GM21390 (cell line): ENCODE data around the gene TMEM150C.
"Not testable (repeated sequence)": the region's sequence is repeated elsewhere in the genome, so short reads cannot be mapped to it uniquely, and the experiment has no call there.

Experiments
- ATAC-seq: cut with Tn5 transposase; IDR thresholded peaks from one replicate; pipeline ENCODE4 v1.9.1; 2021; ENCODE audit not compliant: unreplicated experiment

TMEM150C gene

GRCh38 chr4:82569727-82570126, 7.9 kb upstream of the TMEM150C start:
- ATAC-seq: no peak

- no peak for ATAC-seq
These were observed 7.3 kb upstream of the TMEM150C start for GRCh38 chr4:82569076-82569475.

GRCh38 chr4:82567444-82567843, 5.7 kb upstream of the TMEM150C start:
- ATAC-seq: no peak

- ATAC-seq: no peak
These were observed 721 bp upstream of the TMEM150C start for GRCh38 chr4:82562564-82562854.

- no peak for ATAC-seq
These were observed 669 bp downstream of the TMEM150C start for GRCh38 chr4:82560853-82561785.

DNA sequence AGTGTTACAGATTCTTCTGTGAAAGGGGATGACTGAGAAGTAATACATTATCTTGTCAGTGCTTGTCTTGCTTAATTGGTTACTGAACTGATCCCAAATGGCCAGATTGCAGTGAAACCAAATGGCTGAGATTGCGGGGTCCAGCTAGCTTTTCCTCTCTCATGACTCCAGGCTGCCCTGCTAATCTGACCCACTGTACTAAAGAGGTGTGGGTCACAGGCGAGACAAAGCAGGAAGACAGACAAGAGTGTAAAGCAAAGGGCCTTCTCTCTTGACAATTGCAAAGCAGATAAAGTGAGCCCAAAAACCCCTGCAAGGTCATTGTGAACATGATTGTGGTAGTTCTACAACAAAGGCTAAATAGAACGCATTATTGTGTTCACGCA, 2.1 kb downstream of the TMEM150C start:
- no peak for ATAC-seq

DNA sequence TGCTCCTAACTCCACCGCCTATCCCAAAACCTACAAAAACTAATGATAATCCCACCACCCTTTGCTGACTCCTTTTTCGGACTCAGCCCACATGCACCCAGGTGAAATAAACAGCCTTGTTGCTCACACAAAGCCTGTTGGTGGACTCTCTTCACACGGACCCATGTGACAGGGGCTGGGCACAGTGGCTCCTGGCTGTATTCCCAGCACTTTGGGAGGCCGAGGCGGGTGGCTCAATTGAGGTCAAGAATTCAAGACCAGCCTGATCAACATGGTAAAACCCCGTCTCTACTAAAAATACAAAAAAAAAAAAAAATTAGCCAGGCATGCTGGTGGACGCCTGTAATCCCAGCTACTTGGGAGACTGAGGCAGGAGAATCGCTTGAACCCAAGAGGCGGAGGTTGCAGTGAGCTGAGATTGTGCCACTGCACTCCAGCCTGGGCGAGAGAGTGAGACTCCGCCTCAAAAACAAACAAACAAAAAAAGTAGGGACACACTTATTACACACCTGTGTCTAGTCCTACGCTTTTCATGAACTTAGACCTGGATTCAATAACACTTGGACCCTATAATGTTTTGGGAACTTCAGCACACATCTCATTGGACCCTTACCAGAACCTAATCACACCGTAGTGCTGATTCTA, 2.6 kb downstream of the TMEM150C start:
- not testable (repeated sequence) for ATAC-seq

GRCh38 chr4:82555276-82555675, 6.5 kb downstream of the TMEM150C start:
- no peak for ATAC-seq

DNA sequence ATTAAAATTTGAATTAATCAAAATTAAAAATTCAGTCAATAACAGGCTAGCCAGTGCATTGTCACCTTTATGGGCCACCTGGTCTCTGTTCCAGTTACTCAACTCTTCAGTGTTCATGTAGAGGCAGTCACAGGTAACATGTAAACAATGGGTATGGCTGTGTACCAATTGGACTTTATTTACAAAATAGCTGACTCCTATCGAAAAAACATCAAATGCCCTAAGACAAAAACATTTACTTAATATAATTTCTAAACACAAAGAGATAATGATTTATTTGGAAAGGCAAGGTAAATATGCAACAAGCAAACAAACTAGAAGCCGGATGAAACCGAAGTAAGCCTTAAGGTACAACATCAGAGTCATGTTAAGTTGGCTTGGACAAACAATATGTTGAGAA, 8.8 kb downstream of the TMEM150C start:
- ATAC-seq: no peak

DNA sequence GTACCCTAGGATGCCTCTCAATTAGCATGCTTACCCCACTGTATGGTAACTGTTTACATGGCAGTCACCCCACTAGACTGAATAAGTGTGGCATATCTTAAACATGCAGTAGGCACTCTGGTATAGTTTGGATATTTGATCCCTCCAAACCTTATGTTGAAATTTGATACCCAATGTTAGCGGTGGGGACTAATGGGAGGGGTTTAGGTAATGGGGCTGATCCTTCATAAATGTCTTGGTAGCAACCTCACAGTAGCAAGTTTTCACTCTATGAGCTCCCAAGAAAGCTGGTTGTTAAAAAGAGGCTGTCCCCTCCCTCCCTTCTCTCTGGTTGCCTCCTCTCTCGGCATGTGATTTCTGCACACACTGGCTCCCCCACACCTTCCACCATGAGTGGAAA, 10.1 kb downstream of the TMEM150C start:
- ATAC-seq: no peak

DNA sequence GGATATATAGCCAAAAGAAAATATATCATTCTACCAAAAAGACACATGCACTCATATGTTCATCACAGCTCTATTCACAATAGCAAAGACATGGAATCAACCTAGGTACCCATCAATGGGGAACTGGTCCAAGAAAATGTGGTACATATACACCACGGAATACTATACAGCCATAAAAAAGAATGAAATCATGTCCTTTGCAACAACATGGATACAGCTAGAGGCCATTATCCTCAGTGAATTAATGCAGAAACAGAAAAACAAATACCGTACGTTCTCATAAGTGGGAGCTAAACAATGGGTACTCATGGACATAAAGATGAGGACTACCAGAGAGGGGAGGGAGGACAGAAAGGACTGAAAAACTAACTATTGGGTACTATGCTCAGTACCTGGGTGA, 13.9 kb downstream of the TMEM150C start:
- not testable (repeated sequence) for ATAC-seq

- ATAC-seq: no peak
These were observed 18.7 kb downstream of the TMEM150C start for GRCh38 chr4:82543131-82543530.

DNA sequence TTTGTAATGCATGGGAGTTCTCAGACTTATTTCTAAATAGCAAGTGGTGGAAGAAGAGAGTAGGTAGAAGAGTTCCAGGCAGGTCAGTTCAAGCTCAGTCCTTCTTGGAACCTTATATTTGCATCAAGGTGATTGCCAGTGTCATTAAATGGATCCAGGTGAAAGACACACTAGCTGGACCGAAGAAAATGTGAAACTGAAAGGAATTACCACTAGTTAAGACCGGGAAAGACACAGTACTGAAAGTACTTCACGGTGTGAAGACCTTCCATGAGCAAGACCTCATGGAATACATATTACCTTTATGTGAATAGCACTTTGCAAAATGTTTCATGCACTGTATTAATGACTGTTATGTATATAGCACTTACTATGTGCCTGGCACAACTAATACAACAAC, 19.1 kb downstream of the TMEM150C start:
- no peak for ATAC-seq

DNA sequence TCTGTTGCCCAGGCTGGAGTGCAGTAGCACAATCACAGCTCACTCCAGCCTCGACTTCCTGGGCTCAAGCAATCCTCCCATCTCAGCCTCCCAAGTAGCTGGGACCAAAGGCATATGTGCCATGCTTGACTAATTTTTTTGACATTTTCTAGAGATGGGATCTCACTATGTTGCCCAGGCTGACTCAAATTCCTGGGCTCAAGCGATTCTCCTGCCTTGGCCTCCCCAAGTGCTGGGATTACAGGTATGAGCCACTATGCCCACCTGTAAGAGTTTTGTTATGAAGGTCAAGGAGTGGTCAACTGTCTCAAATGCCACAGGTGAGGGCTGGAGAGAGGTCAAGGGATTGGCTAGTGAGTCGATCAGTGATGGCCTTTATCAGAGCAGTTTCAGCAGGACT, 32.5 kb downstream of the TMEM150C start:
- no peak for ATAC-seq

GRCh38 chr4:82528868-82529267, 32.9 kb downstream of the TMEM150C start:
- ATAC-seq: no peak

- ATAC-seq: no peak
These were observed 33.7 kb downstream of the TMEM150C start for GRCh38 chr4:82528074-82528473.

DNA sequence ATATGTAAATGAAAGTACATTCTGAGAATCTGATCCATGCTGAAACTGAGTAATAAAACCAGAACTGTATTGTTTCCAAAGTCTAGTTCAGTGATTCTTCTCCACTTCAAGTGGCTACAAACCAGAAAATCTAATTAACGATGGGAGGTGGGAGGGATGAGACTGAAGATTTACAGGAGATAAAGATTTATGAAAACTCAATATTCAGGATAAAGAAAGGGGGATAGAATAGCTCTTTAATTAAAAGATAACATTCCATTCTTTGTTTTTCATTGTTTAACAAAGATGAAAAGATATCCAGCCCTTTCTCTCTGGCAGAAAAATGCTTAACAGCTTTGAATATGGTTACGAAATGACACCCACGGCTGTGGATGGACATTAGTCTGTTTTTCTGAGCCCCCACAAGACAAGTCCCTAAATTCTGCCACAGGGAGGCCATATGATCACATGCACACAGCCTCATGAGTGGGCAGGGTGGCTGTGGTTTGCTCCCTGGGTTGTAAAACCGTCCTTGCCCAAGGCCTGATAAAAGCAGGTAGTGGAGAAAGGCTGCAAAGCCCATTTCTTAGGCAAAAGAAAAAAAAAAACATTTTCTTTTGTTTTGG, 36.4 kb downstream of the TMEM150C start:
- ATAC-seq: no peak

DNA sequence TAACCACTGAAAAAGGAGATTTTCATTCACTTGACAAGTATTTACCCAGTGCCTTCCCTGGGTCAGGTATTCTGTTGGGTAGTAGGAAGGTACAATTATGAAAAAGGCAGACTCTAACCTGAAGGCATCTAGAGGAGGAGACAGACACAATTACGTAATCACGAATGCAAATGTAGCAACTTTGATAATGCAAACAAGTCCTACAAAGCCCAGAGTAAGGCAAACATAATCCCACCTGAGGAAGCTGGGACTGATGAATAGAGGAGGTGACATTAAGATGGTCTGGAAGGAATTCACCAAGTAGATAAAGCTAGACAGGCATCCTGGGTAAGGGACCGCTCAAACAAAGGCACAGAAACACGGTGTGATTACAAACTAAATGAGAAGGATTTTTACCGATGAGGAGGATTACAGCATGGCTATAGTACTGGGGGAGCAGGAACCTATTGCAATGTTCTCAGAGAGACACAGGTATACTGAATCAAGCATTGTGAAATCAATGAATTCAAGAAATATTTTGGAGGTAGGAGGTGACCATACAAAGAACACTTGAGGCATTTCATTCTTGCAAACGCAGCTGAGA, 37.1 kb downstream of the TMEM150C start:
- no peak for ATAC-seq

- ATAC-seq: no peak
These were observed 38.6 kb downstream of the TMEM150C start for GRCh38 chr4:82523179-82523578.

DNA sequence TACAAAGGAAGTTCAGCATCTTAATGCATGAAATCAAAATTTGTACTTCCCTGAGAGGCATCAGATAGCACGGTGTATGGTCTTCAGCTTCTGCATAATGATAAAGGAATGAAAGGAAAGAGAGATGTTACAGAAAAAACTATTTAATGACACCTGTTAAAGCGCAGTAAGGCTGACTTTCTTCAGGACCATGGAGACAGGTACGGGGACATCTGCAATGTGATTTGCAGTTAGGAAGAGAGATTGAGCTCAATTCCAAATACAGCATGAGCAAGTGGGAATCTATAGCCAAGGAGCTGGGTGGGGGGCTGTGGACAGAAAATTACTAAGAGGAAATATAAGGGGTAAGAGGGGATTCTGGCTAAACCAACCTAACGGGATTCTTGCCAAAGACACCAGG, 39.3 kb downstream of the TMEM150C start:
- ATAC-seq: no peak

- ATAC-seq: no peak
These were observed 40.5 kb downstream of the TMEM150C start for GRCh38 chr4:82521283-82521682.

DNA sequence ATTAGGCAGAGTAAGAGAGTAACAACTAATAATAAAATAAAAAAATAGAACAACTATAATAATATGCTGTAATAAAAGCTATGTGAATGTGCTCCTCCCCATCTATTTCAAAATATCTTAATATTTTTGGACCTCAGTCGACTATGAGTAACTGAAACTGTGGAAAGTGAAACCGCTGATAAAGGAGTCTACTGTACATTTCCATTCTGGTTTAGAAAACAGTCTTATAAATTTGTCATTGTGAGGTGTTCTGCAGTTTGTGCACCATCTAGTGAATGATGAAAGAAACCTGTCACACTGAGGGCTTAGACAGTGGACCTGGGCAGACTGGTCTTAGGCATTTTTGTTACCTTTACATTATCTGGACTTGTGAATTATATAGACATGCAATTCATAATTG, 42.0 kb downstream of the TMEM150C start:
- ATAC-seq: no peak
